Measurements from ENCODE around the gene CD63.

Gene CD63

GRCh38 chr12:55706568-55707218, 22.1 kb downstream of the CD63 start:
- no peak for DNase-seq

- no peak for DNase-seq
Measured at GRCh38 chr12:55705782-55706402, 22.9 kb downstream of the CD63 start.

GRCh38 chr12:55704824-55705718, 23.7 kb downstream of the CD63 start:
- DNase-seq: peak in 2 of 56 donors; percentile 12 to 28

GRCh38 chr12:55703901-55704761, 24.7 kb downstream of the CD63 start:
- peak in 2 of 56 donors; percentile 29 to 30 for DNase-seq

- DNase-seq: peak in 20 of 56 donors; percentile 16 to 54 (median 26)
Measured at GRCh38 chr12:55703288-55703687, 25.5 kb downstream of the CD63 start.

GRCh38 chr12:55702861-55703260, 25.9 kb downstream of the CD63 start:
- no peak for DNase-seq

GRCh38 chr12:55700255-55701018, 28.4 kb downstream of the CD63 start:
- no peak for DNase-seq

- no peak for DNase-seq
Measured at GRCh38 chr12:55699471-55700055, 29.2 kb downstream of the CD63 start.

GRCh38 chr12:55698965-55699364, 29.8 kb downstream of the CD63 start:
- DNase-seq: no peak

GRCh38 chr12:55698241-55698955, 30.4 kb downstream of the CD63 start:
- DNase-seq: no peak

GRCh38 chr12:55697686-55698085, 31.1 kb downstream of the CD63 start:
- no peak for DNase-seq

GRCh38 chr12:55696796-55697462, 31.9 kb downstream of the CD63 start:
- no peak for DNase-seq

- DNase-seq: no peak
Measured at GRCh38 chr12:55696141-55696540, 32.7 kb downstream of the CD63 start.

GRCh38 chr12:55695349-55695748, 33.5 kb downstream of the CD63 start:
- no peak for DNase-seq

GRCh38 chr12:55694651-55695050, 34.2 kb downstream of the CD63 start:
- DNase-seq: no peak

- no peak for DNase-seq
Measured at GRCh38 chr12:55694188-55694515, 34.7 kb downstream of the CD63 start.

- DNase-seq: no peak
Measured at GRCh38 chr12:55693323-55694187, 35.3 kb downstream of the CD63 start.
